SK-N-SH (cell line): ENCODE data around the gene AGMAT. TPM values are rescaled to one million over a fixed set of nuclear protein-coding genes. Genes with fewer than 3 reads are reported as not detected.

ENCODE experiments used
- CTCF ChIA-PET: fragments of 300-600, 350-600 bp; formaldehyde crosslinking; extraction: SDS; loops from one replicate; lab custom pipeline; 2021; lab: Yijun Ruan, JAX
- POLR2A ChIA-PET: fragments of 350-600 bp; sonication (Branson Sonifier 250); formaldehyde crosslinking; extraction: SDS; loops from one replicate; lab custom pipeline; 2020; ENCODE audit warnings: antibody characterized with exemption, inconsistent platforms; lab: Yijun Ruan, JAX
- DNase-seq: peaks from one replicate; pipeline ENCODE4 v3.0.0; 2012
- H2AFZ ChIP-seq: fragments of 200-600 bp; sonication (generic); 2 replicates; pipeline ENCODE4 v1.8.1; 2016; ENCODE audit warnings: antibody characterized with exemption, mild to moderate bottlenecking, low read depth
- H3F3A ChIP-seq: fragments of 200-600 bp; sonication (generic); replicated peaks from 2 replicates; pipeline ENCODE3; 2016; ENCODE audit warnings: antibody characterized with exemption, mild to moderate bottlenecking; ENCODE audit not compliant: insufficient read depth
- H3K27ac ChIP-seq, 2 experiments: fragments of 200-500 bp in 1 of 2; fragments of 200-600 bp in 1 of 2; sonication (Bioruptor generic) in 1 of 2; sonication (generic), shearing (Covaris generic) in 1 of 2; 2 replicates each; pipeline versions ENCODE4 v1.5.1 to v1.6.1; 2014 to 2016; ENCODE audit warnings: low read depth in 2 of 2, inconsistent platforms in 1 of 2, low read length in 1 of 2, mild to moderate bottlenecking in 1 of 2, mixed read lengths in 1 of 2
- H3K27me3 ChIP-seq: fragments of 200-600 bp; sonication (generic), shearing (Covaris generic); 2 replicates; pipeline ENCODE4 v1.6.1; 2016; ENCODE audit warnings: mixed run types; ENCODE audit not compliant: insufficient read depth
- H3K36me3 ChIP-seq, 2 experiments: fragments of 200-500 bp in 1 of 2; fragments of 200-600 bp in 1 of 2; sonication (Bioruptor generic) in 1 of 2; sonication (generic) in 1 of 2; replicated peaks in 1 of 2; 2 replicates each; pipeline versions ENCODE3 to v1.5.1; 2014 to 2016; ENCODE audit warnings: low read length in 1 of 2, mild to moderate bottlenecking in 1 of 2; ENCODE audit not compliant: insufficient read depth in 2 of 2, control insufficient read depth in 1 of 2
- H3K4me1 ChIP-seq, 2 experiments: fragments of 200-500 bp in 1 of 2; fragments of 200-600 bp in 1 of 2; sonication (Bioruptor generic) in 1 of 2; sonication (generic), shearing (Covaris generic) in 1 of 2; 2 replicates each; pipeline versions ENCODE4 v1.5.1 to v1.6.1; 2014 to 2016; ENCODE audit warnings: low read depth in 1 of 2, low read length in 1 of 2, mixed run types in 1 of 2; ENCODE audit not compliant: insufficient read depth in 2 of 2, control insufficient read depth in 1 of 2
- H3K4me2 ChIP-seq: fragments of 200-600 bp; sonication (generic), shearing (Covaris generic); 2 replicates; pipeline ENCODE4 v1.6.1; 2017; ENCODE audit warnings: mixed run types
- H3K4me3 ChIP-seq, 2 experiments: fragments of 200-500 bp in 1 of 2; fragments of 200-600 bp in 1 of 2; sonication (Bioruptor generic) in 1 of 2; sonication (generic), shearing (Covaris generic) in 1 of 2; 2 replicates each; pipeline versions ENCODE4 v1.5.1 to v1.8.1; 2014 to 2016; ENCODE audit warnings: low read depth in 2 of 2, inconsistent platforms in 1 of 2, low read length in 1 of 2, mild to moderate bottlenecking in 1 of 2, mixed read lengths in 1 of 2, moderate library complexity in 1 of 2
- H3K79me2 ChIP-seq: fragments of 200-600 bp; sonication (generic); 2 replicates; pipeline ENCODE4 v1.8.1; 2017; ENCODE audit warnings: mild to moderate bottlenecking; ENCODE audit not compliant: insufficient read depth
- H3K9ac ChIP-seq: fragments of 200-600 bp; sonication (generic); 2 replicates; pipeline ENCODE4 v1.6.1; 2017; ENCODE audit warnings: mixed run types
- H3K9me2 ChIP-seq: fragments of 200-600 bp; sonication (generic); 2 replicates; pipeline ENCODE4 v1.6.1; 2017; ENCODE audit warnings: mixed run types
- H3K9me3 ChIP-seq: fragments of 200-600 bp; sonication (generic); 2 replicates; pipeline ENCODE4 v1.6.1; 2017; ENCODE audit warnings: mixed run types, mild to moderate bottlenecking, moderate library complexity
- H4K20me1 ChIP-seq: fragments of 200-600 bp; sonication (generic); 2 replicates; pipeline ENCODE4 v1.6.1; 2017; ENCODE audit warnings: mild to moderate bottlenecking, mixed run types; ENCODE audit not compliant: insufficient read depth
- CHD2 ChIP-seq: fragments of 150-350 bp; IDR thresholded peaks from 2 replicates; pipeline ENCODE4 v1.6.1; 2018; ENCODE audit warnings: low read length; ENCODE audit not compliant: partially characterized antibody
- EP300 ChIP-seq, 2 experiments: IDR thresholded peaks; 2 replicates each; pipeline versions ENCODE4 v1.4.0 to v1.6.1; 2012; ENCODE audit warnings: borderline replicate concordance in 1 of 2, low read depth in 1 of 2, low read length in 1 of 2
- FOXM1 ChIP-seq: IDR thresholded peaks from 2 replicates; pipeline ENCODE4 v1.4.0; 2012; ENCODE audit warnings: low read depth, mild to moderate bottlenecking
- JUND ChIP-seq: IDR thresholded peaks from 2 replicates; pipeline ENCODE4 v1.4.0; 2012
- NRF1 ChIP-seq: IDR thresholded peaks from 2 replicates; pipeline ENCODE4 v1.6.1; 2012; ENCODE audit warnings: low read depth, mild to moderate bottlenecking, low read length
- RFX5 ChIP-seq: IDR thresholded peaks from 2 replicates; pipeline ENCODE4 v1.6.1; 2012; ENCODE audit warnings: mild to moderate bottlenecking, improper control_type of control experiment, low read length
- TCF12 ChIP-seq: IDR thresholded peaks from 2 replicates; pipeline ENCODE4 v1.4.0; 2012
- TEAD4 ChIP-seq: IDR thresholded peaks from 2 replicates; pipeline ENCODE4 v1.4.0; 2012; ENCODE audit warnings: mild to moderate bottlenecking, borderline replicate concordance; ENCODE audit not compliant: insufficient read depth
- WGBS: methylation state at CpG from one replicate; pipeline ENCODE4 v1.1.6; 2017; ENCODE audit warnings: low lambda C conversion rate; 5-methylcytosine and 5-hydroxymethylcytosine counted together
- polyA plus RNA-seq, 3 experiments: library from polyadenylated mRNA; depleted of rRNA; stranded (reverse); fragments of >200 nt; gene quantifications; 2 replicates each; pipeline ENCODE4 v1.2.3, GENCODE V29; 2012
- TF ChIP-seq, protein P1 (sequence below): IDR thresholded peaks from 2 replicates; pipeline ENCODE4 v1.6.1; 2012; ENCODE audit warnings: mild to moderate bottlenecking, low read depth, low read length, moderate library complexity
- TF ChIP-seq, protein P2 (sequence below): fragments of 150-350 bp; IDR thresholded peaks from 2 replicates; pipeline ENCODE4 v1.6.1; 2016; ENCODE audit warnings: mild to moderate bottlenecking, low read depth, low read length
- TF ChIP-seq, protein P3 (sequence below): fragments of 200-600 bp; sonication (generic); IDR thresholded peaks from 2 replicates; pipeline ENCODE4 v1.6.1; 2017; ENCODE audit warnings: antibody characterized with exemption, mild to moderate bottlenecking, moderate library complexity
- TF ChIP-seq, protein P4 (sequence below): IDR thresholded peaks from 2 replicates; pipeline ENCODE4 v1.4.0; 2012; ENCODE audit warnings: low read depth

AGMAT gene
- polyA plus RNA-seq, 1 of the 3 experiments (the other 2 are of a cell fraction): 0.66 TPM

DNA sequence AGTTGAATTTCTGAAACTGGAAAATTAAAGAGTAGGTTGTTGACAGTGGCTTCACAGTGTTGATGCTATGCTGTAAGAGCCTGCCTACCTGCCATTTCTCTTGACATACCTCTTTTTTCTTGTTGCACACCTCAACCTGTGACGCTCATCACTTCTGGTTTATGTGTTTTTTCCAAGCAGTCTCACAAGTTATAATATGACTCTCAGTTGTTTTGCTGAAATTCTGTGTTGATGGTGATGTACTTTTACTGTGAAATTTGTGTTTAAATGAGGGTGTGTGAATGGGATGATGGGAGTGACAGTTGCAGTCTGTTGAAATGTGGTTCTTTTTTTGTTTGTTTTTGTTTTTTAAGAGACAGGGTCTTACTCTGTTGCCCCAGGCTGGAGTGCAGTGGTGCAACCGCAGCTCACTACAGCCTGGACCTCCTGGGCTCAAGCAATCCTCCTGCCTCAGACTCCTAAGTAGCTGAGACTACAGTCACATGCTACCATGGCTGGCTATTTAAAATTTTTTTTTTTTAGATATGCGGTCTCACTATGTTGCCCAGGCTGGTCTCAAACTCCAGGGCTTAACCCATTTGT lies 39.4 kb upstream of the AGMAT start (continued):
- TF ChIP-seq, protein P1, sequence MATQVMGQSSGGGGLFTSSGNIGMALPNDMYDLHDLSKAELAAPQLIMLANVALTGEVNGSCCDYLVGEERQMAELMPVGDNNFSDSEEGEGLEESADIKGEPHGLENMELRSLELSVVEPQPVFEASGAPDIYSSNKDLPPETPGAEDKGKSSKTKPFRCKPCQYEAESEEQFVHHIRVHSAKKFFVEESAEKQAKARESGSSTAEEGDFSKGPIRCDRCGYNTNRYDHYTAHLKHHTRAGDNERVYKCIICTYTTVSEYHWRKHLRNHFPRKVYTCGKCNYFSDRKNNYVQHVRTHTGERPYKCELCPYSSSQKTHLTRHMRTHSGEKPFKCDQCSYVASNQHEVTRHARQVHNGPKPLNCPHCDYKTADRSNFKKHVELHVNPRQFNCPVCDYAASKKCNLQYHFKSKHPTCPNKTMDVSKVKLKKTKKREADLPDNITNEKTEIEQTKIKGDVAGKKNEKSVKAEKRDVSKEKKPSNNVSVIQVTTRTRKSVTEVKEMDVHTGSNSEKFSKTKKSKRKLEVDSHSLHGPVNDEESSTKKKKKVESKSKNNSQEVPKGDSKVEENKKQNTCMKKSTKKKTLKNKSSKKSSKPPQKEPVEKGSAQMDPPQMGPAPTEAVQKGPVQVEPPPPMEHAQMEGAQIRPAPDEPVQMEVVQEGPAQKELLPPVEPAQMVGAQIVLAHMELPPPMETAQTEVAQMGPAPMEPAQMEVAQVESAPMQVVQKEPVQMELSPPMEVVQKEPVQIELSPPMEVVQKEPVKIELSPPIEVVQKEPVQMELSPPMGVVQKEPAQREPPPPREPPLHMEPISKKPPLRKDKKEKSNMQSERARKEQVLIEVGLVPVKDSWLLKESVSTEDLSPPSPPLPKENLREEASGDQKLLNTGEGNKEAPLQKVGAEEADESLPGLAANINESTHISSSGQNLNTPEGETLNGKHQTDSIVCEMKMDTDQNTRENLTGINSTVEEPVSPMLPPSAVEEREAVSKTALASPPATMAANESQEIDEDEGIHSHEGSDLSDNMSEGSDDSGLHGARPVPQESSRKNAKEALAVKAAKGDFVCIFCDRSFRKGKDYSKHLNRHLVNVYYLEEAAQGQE: no peak
- TF ChIP-seq CHD2: no peak
- TF ChIP-seq, protein P2, sequence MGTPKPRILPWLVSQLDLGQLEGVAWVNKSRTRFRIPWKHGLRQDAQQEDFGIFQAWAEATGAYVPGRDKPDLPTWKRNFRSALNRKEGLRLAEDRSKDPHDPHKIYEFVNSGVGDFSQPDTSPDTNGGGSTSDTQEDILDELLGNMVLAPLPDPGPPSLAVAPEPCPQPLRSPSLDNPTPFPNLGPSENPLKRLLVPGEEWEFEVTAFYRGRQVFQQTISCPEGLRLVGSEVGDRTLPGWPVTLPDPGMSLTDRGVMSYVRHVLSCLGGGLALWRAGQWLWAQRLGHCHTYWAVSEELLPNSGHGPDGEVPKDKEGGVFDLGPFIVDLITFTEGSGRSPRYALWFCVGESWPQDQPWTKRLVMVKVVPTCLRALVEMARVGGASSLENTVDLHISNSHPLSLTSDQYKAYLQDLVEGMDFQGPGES: no peak
- no peak for TF ChIP-seq TEAD4
- no peak for TF ChIP-seq FOXM1
- TF ChIP-seq JUND: no peak

DNA sequence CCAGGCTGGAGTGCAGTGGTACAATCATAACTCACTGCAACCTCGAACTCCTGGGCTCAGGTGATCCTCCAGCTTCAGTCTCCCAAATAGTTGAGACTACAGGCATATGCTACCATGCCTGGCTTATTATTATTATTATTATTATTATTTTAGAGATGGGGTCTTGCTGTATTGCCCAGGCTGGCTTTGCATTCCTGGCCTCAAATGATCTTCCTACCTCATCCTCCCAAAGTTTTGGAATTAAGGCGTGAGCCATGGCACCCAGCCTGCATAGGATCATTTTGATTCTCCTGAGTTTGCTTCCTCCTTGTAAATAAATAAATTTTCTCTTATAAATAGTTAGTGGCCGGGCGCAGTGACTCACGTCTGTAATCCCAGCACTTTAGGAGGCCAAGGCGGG lies 38.6 kb upstream of the AGMAT start:
- TF ChIP-seq, protein P3, sequence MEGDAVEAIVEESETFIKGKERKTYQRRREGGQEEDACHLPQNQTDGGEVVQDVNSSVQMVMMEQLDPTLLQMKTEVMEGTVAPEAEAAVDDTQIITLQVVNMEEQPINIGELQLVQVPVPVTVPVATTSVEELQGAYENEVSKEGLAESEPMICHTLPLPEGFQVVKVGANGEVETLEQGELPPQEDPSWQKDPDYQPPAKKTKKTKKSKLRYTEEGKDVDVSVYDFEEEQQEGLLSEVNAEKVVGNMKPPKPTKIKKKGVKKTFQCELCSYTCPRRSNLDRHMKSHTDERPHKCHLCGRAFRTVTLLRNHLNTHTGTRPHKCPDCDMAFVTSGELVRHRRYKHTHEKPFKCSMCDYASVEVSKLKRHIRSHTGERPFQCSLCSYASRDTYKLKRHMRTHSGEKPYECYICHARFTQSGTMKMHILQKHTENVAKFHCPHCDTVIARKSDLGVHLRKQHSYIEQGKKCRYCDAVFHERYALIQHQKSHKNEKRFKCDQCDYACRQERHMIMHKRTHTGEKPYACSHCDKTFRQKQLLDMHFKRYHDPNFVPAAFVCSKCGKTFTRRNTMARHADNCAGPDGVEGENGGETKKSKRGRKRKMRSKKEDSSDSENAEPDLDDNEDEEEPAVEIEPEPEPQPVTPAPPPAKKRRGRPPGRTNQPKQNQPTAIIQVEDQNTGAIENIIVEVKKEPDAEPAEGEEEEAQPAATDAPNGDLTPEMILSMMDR: no peak
- TF ChIP-seq RFX5 (no peak), NRF1 (no peak), EP300 (IDR thresholded peaks at IDR 0.05; ENCODE audit: borderline replicate concordance in 1 of 2, low read depth in 1 of 2, low read length in 1 of 2) (no peak), TCF12 (no peak)
- TF ChIP-seq, protein P2: no peak
- TF ChIP-seq, protein P4, sequence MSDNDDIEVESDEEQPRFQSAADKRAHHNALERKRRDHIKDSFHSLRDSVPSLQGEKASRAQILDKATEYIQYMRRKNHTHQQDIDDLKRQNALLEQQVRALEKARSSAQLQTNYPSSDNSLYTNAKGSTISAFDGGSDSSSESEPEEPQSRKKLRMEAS: no peak
- no peak overlapping the region for H3K4me2 ChIP-seq
- H4K20me1 ChIP-seq: peaks cover 57% of the 10 kb centered on the region
- H3K27me3 ChIP-seq: no peaks in the 10 kb centered on the region
- no peak for DNase-seq
- ChIA-PET CTCF (interaction anchor here (0.9 to 1.7 kb wide), 2 partner anchors 10 to 29 kb away, joined by 3 to 4 read pairs; no protein-coding TSS in a partner anchor), POLR2A (no interaction called here)
- peaks cover 19% of the 10 kb centered on the region for H3F3A ChIP-seq
- no peak overlapping the region for H3K4me3 ChIP-seq
- H2AFZ ChIP-seq: no peak overlapping the region
- 97% methylated on average over 6 of the region's 6 CpGs for WGBS
- H3K79me2 ChIP-seq: peaks cover 93% of the 10 kb centered on the region
- no peaks in the 10 kb centered on the region for H3K9me2 ChIP-seq
- no peak overlapping the region for H3K9ac ChIP-seq
- H3K4me1 ChIP-seq: peaks cover 0 to 18% of the 10 kb centered on the region in 2 experiments
- H3K36me3 ChIP-seq: peaks cover 18 to 22% of the 10 kb centered on the region in 2 experiments
- no peak overlapping the region for H3K27ac ChIP-seq
- H3K9me3 ChIP-seq: no peaks in the 10 kb centered on the region
